Measurements from ENCODE around the gene ZNF77.
"Not testable (repeated sequence)": the region's sequence is repeated elsewhere in the genome, so short reads cannot be mapped to it uniquely, and the experiment has no call there.

The ZNF77 gene

DNA sequence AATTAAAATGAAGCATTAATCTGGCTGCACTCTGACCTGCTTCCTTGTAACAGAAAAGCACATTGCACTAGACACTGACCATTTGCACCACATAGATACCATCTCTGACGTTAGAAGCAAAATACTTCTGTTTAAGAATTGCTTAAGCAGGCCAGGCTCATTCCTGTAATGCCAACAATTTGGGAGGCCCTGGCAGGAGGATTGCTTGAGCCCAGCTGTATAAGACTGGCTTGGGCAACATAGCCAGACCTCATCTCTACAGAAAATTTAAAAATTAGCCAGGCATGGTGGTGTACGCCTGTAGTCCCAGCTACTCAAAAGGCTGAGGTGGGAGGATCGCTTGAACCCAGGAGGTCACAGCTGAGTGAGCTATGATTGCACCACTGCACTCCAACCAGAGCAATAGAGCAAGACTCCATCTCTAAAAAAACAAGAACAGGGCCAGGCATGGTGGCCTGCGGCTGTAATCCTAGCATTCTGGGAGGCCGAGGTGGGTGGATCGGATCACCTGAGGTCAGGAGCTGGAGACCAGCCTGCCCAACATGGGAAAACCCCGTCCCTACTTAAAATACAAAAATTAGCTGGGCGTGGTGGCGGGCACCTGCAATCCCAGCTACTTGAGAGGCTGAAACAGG is 25.5 kb upstream of the ZNF77 start:
- H3K4me3 ChIP-seq (ENCODE audit: low read length) = no peak overlapping the region
- TF ChIP-seq CTCF (IDR thresholded peaks at IDR 0.05; ENCODE audit: insufficient read depth, low read depth, low read length, missing control alignments) = no peak
- DNase-seq (ENCODE audit: low read depth) = no peak

DNA sequence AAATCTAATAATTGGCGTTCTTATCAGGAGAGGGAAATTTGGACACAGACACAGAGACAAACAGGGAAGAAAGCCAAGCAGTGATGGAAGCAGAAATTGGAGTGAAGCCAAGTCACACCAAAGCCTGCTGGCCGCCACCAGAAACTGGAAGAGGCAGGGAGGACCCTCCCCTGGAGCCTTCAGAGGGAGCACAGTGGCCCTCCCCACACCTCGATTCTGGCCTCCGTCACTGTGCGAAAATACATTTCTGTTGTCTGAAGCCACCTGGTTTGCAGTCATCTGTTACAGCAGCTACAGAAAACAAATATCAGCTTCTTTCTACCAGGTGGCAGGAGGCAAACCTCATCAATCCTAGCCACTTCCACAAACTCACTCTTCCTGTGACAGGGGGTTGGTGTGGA is 24.3 kb upstream of the ZNF77 start:
- no peak for DNase-seq (ENCODE audit: low read depth)
- no peak for TF ChIP-seq CTCF (IDR thresholded peaks at IDR 0.05; ENCODE audit: insufficient read depth, low read depth, low read length, missing control alignments)
- no peak overlapping the region for H3K4me3 ChIP-seq (ENCODE audit: low read length)

- no peak for DNase-seq (ENCODE audit: low read depth)
- TF ChIP-seq CTCF (IDR thresholded peaks at IDR 0.05; ENCODE audit: insufficient read depth, low read depth, low read length, missing control alignments) = no peak
- H3K4me3 ChIP-seq (ENCODE audit: low read length) = no peak overlapping the region
These were observed 23.2 kb upstream of the ZNF77 start for GRCh38 chr19:2967972-2968371.

- TF ChIP-seq CTCF (IDR thresholded peaks at IDR 0.05; ENCODE audit: insufficient read depth, low read depth, low read length, missing control alignments) = no peak
- no peak overlapping the region for H3K4me3 ChIP-seq (ENCODE audit: low read length)
- no peak for DNase-seq (ENCODE audit: low read depth)
These were observed 20.1 kb upstream of the ZNF77 start for GRCh38 chr19:2964874-2965273.

DNA sequence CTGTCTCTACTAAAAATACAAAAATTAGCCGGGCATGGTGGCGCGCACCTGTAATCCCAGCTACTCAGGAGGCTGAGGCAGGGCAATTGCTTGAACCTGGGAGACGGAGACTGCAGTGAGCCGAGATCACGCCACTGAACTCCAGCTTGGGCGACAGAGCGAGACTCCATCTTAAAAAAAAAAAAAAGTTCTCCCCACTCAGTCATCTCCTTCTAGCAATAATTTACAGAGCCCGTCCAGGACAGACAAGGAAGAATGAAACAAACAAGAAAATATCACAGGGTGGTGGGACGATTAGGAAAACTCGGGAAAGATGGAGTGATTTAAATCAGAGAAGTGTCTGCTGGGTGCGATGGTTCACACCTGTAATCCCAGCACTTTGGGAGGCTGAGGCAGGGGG is 18.9 kb upstream of the ZNF77 start:
- not testable (repeated sequence) for H3K4me3 ChIP-seq (ENCODE audit: low read length); DNase-seq (ENCODE audit: low read depth)

GRCh38 chr19:2963122-2963521 is 18.4 kb upstream of the ZNF77 start:
- no peak overlapping the region for H3K4me3 ChIP-seq (ENCODE audit: low read length)
- DNase-seq (ENCODE audit: low read depth) = no peak
- no peak for TF ChIP-seq CTCF (IDR thresholded peaks at IDR 0.05; ENCODE audit: insufficient read depth, low read depth, low read length, missing control alignments)

DNA sequence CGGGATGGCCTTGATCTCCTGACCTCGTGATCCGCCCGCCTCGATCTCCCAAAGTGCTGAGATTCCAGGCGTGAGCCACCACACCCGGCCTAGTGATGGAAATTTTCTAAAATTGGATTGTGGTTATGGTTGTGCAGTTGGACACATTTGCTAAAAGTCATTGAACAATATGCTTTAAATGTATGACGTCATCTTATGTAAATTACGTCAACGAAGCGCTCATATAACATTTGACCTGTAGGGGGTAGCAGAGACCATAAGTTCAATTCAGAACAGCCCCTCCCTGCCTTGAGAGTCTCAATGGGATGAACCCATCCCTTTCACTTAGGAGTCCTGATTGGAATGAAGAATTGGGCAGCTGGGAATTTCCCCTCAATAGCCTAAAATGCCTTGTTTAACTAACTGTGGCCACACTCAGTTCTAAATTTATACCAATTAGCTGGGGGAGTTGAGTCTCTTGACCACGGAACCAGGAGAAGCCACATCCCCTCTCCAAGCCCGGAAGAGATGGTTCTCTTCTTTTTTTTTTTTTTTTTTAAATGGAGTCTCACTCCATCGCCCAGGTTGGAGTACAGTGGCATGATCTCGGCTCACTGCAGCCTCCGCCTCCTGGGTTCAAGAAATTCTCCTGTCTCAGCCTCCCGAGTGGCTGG is 17.4 kb upstream of the ZNF77 start:
- peak; percentile 81 for DNase-seq (ENCODE audit: low read depth)
- peak; percentile 65 for TF ChIP-seq CTCF (IDR thresholded peaks at IDR 0.05; ENCODE audit: insufficient read depth, low read depth, low read length, missing control alignments)

More for the DNA sequence above, 17.4 kb upstream of the ZNF77 start:
- H3K4me3 ChIP-seq (ENCODE audit: low read length) = no peak overlapping the region

Measured in epithelial cell of esophagus (primary cell).